Prostate gland (tissue), 2 donors: ENCODE data around the gene BCL3. TPM values are rescaled to one million over a fixed set of nuclear protein-coding genes. Genes with fewer than 3 reads are reported as not detected.

Experiments
- DNase-seq: peaks from one replicate; pipeline ENCODE4 v3.0.0-alpha.2; 2019; ENCODE audit warnings: low spot score
- H3K27ac ChIP-seq, 2 donors: fragments of 200-600 bp; sonication (generic); 2 replicates each; pipeline ENCODE4 v1.5.1; 2017 to 2019
- H3K27me3 ChIP-seq: fragments of 200-600 bp; sonication (generic); replicated peaks from 2 replicates; pipeline ENCODE4 v1.5.1; 2019; ENCODE audit not compliant: insufficient read depth
- H3K36me3 ChIP-seq, 2 donors: fragments of 200-600 bp; sonication (generic); 1 replicate in 1 of 2; 2 replicates in 1 of 2; pipeline versions ENCODE4 v1.5.1 to v1.8.1; 2017 to 2019
- H3K4me1 ChIP-seq: fragments of 200-600 bp; sonication (generic); replicated peaks from 2 replicates; pipeline ENCODE4 v1.5.1; 2019
- H3K4me3 ChIP-seq, 2 donors: fragments of 200-600 bp; sonication (generic); 2 replicates each; pipeline ENCODE4 v1.5.1; 2017 to 2019
- H3K9me3 ChIP-seq: fragments of 200-600 bp; sonication (generic); 2 replicates; pipeline ENCODE4 v1.5.1; 2017
- POLR2A ChIP-seq: fragments of 450-650 bp; IDR thresholded peaks from one replicate; pipeline ENCODE4 v1.6.1; 2016; ENCODE audit warnings: antibody characterized with exemption, mild to moderate bottlenecking
- POLR2AphosphoS5 ChIP-seq: sonication (generic); formaldehyde crosslinking; IDR thresholded peaks from one replicate; pipeline ENCODE4 v1.6.1; 2017; ENCODE audit warnings: antibody characterized with exemption
- WGBS: methylation state at CpG from one replicate; pipeline ENCODE4 v1.1.5; 2018; 5-methylcytosine and 5-hydroxymethylcytosine counted together
- intact Hi-C: fragments of 100-400 bp; cut with DNase I; formaldehyde crosslinking; loops from one replicate; pipeline ENCODE4 v1.14.2; 2022
- total RNA-seq, 2 donors: library from RNA; depleted of rRNA; stranded (reverse); fragments of >200 nt; gene quantifications; one replicate each; pipeline ENCODE4 v1.1.0, GENCODE V29; 2016
- TF ChIP-seq, protein P1 (sequence below), 4 experiments: fragments of 200-600 bp in 2 of 4; fragments of 450-650 bp in 2 of 4; sonication (generic) in 2 of 4; IDR thresholded peaks; 1 replicate in 3 of 4; 2 replicates in 1 of 4; pipeline ENCODE4 v1.5.1; 2016 to 2019; ENCODE audit warnings: antibody characterized with exemption in 4 of 4, mild to moderate bottlenecking in 2 of 4, moderate library complexity in 2 of 4

BCL3 gene
- total RNA-seq, 2 donors from 2014 or later: 22.6 to 44.0 TPM

GRCh38 chr19:44762038-44762437 is 13.5 kb downstream of the BCL3 start:
- H3K4me3 ChIP-seq: no peak overlapping the region
- peaks cover 3% of the 10 kb centered on the region for H3K4me1 ChIP-seq
- H3K27ac ChIP-seq: no peak overlapping the region
- H3K27me3 ChIP-seq: no peaks in the 10 kb centered on the region
- 96% methylated on average over 8 of the region's 8 CpGs for WGBS
- peaks cover 0 to 3% of the 10 kb centered on the region in 2 donors for H3K36me3 ChIP-seq
- intact Hi-C loops: no loop called here
- H3K9me3 ChIP-seq: no peaks in the 10 kb centered on the region
- no peak for TF ChIP-seq POLR2A
- TF ChIP-seq POLR2AphosphoS5: no peak
- TF ChIP-seq, protein P1, sequence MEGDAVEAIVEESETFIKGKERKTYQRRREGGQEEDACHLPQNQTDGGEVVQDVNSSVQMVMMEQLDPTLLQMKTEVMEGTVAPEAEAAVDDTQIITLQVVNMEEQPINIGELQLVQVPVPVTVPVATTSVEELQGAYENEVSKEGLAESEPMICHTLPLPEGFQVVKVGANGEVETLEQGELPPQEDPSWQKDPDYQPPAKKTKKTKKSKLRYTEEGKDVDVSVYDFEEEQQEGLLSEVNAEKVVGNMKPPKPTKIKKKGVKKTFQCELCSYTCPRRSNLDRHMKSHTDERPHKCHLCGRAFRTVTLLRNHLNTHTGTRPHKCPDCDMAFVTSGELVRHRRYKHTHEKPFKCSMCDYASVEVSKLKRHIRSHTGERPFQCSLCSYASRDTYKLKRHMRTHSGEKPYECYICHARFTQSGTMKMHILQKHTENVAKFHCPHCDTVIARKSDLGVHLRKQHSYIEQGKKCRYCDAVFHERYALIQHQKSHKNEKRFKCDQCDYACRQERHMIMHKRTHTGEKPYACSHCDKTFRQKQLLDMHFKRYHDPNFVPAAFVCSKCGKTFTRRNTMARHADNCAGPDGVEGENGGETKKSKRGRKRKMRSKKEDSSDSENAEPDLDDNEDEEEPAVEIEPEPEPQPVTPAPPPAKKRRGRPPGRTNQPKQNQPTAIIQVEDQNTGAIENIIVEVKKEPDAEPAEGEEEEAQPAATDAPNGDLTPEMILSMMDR (IDR thresholded peaks at IDR 0.05): no peak
- DNase-seq: no peak

DNA sequence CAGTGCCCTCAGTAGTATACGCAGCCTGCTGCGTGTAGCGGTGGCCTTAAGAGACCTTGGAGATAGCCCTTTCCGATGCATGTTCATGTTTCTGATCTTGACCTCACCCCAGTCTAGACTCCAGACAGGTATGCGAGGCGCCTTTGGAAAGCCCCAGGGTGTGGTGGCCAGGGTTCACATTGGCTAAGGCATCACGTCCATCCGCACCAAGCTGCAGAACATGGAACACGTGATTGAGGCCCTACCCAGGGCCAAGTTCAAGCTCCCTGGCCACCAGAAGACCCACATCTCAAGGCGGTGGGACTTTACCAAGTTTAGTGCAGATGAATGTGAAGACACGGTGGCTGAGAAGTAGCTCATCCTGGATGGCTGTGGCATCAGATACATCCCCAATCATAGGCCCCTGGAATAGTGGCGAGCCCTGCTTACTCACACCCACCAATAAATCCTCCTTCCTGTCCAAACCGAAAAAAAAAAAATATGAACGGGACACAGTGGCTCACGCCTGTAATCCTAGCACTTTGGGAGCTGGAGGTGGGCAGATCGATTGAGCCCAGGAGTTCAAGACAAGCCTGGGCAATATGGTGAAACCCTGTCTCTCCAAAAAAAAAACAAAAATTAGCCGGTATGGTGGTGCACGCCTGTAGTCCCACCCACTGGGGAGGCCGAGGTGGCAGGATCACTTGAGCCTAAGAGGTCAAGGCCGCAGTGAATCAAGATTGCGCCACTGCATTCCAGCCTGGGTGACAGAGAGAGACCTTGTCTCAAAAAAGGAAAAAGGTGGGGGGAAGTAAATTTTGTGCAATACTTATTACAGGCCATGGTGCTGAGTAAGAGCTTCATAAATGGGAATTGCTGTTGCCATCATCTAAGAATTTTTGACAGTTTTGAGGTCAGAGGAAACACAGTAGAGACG is 16.8 kb downstream of the BCL3 start:
- no peaks in the 10 kb centered on the region for H3K36me3 ChIP-seq
- H3K9me3 ChIP-seq: no peaks in the 10 kb centered on the region
- 79% methylated on average over 22 of the region's 22 CpGs for WGBS
- no peaks in the 10 kb centered on the region for H3K4me1 ChIP-seq
- intact Hi-C loops: no loop called here
- no peak for DNase-seq
- no peak overlapping the region for H3K4me3 ChIP-seq
- TF ChIP-seq, protein P1 (IDR thresholded peaks at IDR 0.05): no peak
- TF ChIP-seq POLR2AphosphoS5 (no peak), POLR2A (no peak)
- no peaks in the 10 kb centered on the region for H3K27me3 ChIP-seq
- H3K27ac ChIP-seq: no peak overlapping the region

GRCh38 chr19:44765949-44766335 is 17.4 kb downstream of the BCL3 start:
- DNase-seq: no peak
- intact Hi-C loops: no loop called here
- no peaks in the 10 kb centered on the region for H3K36me3 ChIP-seq
- no peaks in the 10 kb centered on the region for H3K27me3 ChIP-seq
- no peaks in the 10 kb centered on the region for H3K9me3 ChIP-seq
- no peak overlapping the region for H3K27ac ChIP-seq
- no peak overlapping the region for H3K4me3 ChIP-seq
- no peaks in the 10 kb centered on the region for H3K4me1 ChIP-seq
- TF ChIP-seq, protein P1 (IDR thresholded peaks at IDR 0.05): no peak
- TF ChIP-seq POLR2A: no peak
- no peak for TF ChIP-seq POLR2AphosphoS5
- WGBS: 80% methylated on average over 3 of the region's 3 CpGs

DNA sequence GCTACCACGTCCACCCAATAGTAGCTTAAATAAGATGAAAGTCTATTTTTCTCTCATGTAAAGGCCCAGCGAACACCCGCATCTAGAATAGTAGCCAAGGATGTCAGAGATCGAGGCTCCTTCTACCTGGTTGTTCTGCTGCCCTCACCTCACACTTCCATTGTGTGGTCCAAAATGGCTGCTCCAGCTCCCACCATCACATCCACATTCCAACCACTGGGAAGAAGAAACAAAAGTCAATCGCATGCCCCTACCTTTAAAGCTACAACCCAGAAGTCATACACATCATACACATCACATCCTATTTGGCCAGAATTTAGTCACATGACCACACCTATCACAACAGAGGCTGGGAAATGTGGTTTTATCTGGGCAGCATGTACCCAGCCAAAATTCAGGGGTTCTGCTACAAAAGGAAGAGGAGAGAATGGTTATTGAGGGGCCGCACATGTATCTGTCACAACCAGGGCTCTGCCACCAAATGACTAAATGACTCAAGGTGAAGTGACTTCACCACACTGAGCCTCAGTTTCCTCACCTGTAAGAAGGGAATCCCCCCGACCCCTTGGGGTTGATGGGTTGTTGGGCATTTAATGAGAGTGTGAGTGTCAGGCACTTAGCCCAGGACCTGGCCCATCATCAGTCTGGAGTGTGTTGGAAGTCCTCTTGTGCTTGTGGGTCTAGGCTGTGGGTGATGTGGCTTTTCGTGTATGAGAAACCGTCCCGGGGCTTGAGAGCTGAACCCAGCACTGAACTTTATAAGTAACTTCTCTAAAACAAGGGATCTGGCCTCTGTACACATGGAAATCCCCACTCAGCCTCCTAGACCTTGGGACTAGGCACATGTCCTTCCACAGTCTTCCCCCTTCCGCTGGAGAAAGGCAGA is 19.0 kb downstream of the BCL3 start:
- Histone ChIP-seq H3K4me1 (no peaks in the 10 kb centered on the region), H3K9me3 (no peaks in the 10 kb centered on the region), H3K27me3 (no peaks in the 10 kb centered on the region), H3K36me3 (no peaks in the 10 kb centered on the region), H3K4me3 (no peak overlapping the region), H3K27ac (no peak overlapping the region)
- no peak for DNase-seq
- 83% methylated on average over 11 of the region's 11 CpGs for WGBS
- intact Hi-C loops: no loop called here
- TF ChIP-seq, protein P1 (IDR thresholded peaks at IDR 0.05): no peak
- TF ChIP-seq POLR2A (no peak), POLR2AphosphoS5 (no peak)
